IMR-90 (cell line): Measurements from ENCODE around the gene STUB1.

ENCODE experiments used
- BHLHE40 ChIP-seq: fragments of 150-350 bp; IDR thresholded peaks from 2 replicates; pipeline ENCODE4 v1.6.1; 2016; ENCODE audit warnings: mild to moderate bottlenecking, low read depth, low read length
- CEBPB ChIP-seq: IDR thresholded peaks from 2 replicates; pipeline ENCODE4 v1.6.1; 2012; ENCODE audit warnings: low read depth, low read length, improper control_type of control experiment
- CTCF ChIP-seq: conservative IDR thresholded peaks from 2 replicates; pipeline ENCODE4 v1.5.1; 2012; ENCODE audit warnings: mild to moderate bottlenecking, low read depth, low read length, improper control_type of control experiment
- MAFK ChIP-seq: IDR thresholded peaks from 2 replicates; pipeline ENCODE4 v1.6.1; 2012; ENCODE audit warnings: low read depth, low read length, improper control_type of control experiment
- MAZ ChIP-seq: IDR thresholded peaks from 2 replicates; pipeline ENCODE4 v1.6.1; 2012; ENCODE audit warnings: low read depth, mild to moderate bottlenecking, low read length, improper control_type of control experiment, moderate library complexity, borderline replicate concordance
- POLR2A ChIP-seq: IDR thresholded peaks from 2 replicates; pipeline ENCODE4 v1.6.1; 2012; ENCODE audit warnings: mild to moderate bottlenecking, low read depth, low read length
- RAD21 ChIP-seq: IDR thresholded peaks from 2 replicates; pipeline ENCODE4 v1.6.1; 2012; ENCODE audit warnings: low read length, improper control_type of control experiment
- RCOR1 ChIP-seq: IDR thresholded peaks from 2 replicates; pipeline ENCODE4 v1.6.1; 2012; ENCODE audit warnings: mild to moderate bottlenecking, low read length, improper control_type of control experiment; ENCODE audit not compliant: insufficient replicate concordance
- USF2 ChIP-seq: fragments of 150-350 bp; IDR thresholded peaks from 2 replicates; pipeline ENCODE4 v1.6.1; 2017; ENCODE audit warnings: mild to moderate bottlenecking, antibody characterized with exemption, low read length, low read depth

- TF ChIP-seq CTCF (no peak), BHLHE40 (0 out of 2 replicates have a peak, but pooled peaks have one; percentile 28), POLR2A (no peak), RAD21 (no peak), MAZ (peak; percentile 21; the same call in 1 of the 2 replicates), MAFK (no peak), RCOR1 (no peak), CEBPB (no peak), USF2 (no peak)
These were observed 5.0 kb upstream of the STUB1 start, which contains the start of gene RHBDL1 for GRCh38 chr16:674968-675883.
